Measurements from ENCODE around the gene EHD4. TPM values are rescaled to one million over a fixed set of nuclear protein-coding genes. Genes with fewer than 3 reads are reported as not detected.

EHD4 gene
- total and polyA plus RNA-seq, 9 of the 15 experiments (the other 6 are each of a cell fraction or from before 2014, with no cell fraction given), result 0.89 to 10.3 (median 6.4) TPM

- TF ChIP-seq, protein P1, sequence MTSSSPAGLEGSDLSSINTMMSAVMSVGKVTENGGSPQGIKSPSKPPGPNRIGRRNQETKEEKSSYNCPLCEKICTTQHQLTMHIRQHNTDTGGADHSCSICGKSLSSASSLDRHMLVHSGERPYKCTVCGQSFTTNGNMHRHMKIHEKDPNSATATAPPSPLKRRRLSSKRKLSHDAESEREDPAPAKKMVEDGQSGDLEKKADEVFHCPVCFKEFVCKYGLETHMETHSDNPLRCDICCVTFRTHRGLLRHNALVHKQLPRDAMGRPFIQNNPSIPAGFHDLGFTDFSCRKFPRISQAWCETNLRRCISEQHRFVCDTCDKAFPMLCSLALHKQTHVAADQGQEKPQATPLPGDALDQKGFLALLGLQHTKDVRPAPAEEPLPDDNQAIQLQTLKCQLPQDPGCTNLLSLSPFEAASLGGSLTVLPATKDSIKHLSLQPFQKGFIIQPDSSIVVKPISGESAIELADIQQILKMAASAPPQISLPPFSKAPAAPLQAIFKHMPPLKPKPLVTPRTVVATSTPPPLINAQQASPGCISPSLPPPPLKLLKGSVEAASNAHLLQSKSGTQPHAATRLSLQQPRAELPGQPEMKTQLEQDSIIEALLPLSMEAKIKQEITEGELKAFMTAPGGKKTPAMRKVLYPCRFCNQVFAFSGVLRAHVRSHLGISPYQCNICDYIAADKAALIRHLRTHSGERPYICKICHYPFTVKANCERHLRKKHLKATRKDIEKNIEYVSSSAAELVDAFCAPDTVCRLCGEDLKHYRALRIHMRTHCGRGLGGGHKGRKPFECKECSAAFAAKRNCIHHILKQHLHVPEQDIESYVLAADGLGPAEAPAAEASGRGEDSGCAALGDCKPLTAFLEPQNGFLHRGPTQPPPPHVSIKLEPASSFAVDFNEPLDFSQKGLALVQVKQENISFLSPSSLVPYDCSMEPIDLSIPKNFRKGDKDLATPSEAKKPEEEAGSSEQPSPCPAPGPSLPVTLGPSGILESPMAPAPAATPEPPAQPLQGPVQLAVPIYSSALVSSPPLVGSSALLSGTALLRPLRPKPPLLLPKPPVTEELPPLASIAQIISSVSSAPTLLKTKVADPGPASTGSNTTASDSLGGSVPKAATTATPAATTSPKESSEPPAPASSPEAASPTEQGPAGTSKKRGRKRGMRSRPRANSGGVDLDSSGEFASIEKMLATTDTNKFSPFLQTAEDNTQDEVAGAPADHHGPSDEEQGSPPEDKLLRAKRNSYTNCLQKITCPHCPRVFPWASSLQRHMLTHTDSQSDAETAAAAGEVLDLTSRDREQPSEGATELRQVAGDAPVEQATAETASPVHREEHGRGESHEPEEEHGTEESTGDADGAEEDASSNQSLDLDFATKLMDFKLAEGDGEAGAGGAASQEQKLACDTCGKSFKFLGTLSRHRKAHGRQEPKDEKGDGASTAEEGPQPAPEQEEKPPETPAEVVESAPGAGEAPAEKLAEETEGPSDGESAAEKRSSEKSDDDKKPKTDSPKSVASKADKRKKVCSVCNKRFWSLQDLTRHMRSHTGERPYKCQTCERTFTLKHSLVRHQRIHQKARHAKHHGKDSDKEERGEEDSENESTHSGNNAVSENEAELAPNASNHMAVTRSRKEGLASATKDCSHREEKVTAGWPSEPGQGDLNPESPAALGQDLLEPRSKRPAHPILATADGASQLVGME (CRISPR knock-in tag; IDR thresholded peaks at IDR 0.05), result no peak
- TF ChIP-seq FOXJ3 (CRISPR knock-in tag; IDR thresholded peaks at IDR 0.05), result no peak
- TF ChIP-seq ETS1 (conservative IDR thresholded peaks at IDR 0.05; ENCODE audit: control insufficient read depth, low read depth, low read length), result no peak
- no peak for TF ChIP-seq NR2C2 (CRISPR knock-in tag; IDR thresholded peaks at IDR 0.05)
- TF ChIP-seq NR2C2 (tag; IDR thresholded peaks at IDR 0.05), result no peak
- no peak for TF ChIP-seq ZC3H4 (CRISPR knock-in tag; IDR thresholded peaks at IDR 0.05; ENCODE audit: borderline replicate concordance)
- TF ChIP-seq ZNF253 (CRISPR knock-in tag; conservative IDR thresholded peaks at IDR 0.05), result no peak
- no peak for TF ChIP-seq NKRF (IDR thresholded peaks at IDR 0.05; ENCODE audit: borderline replicate concordance)
- no peak for TF ChIP-seq IRF2 (CRISPR knock-in tag; IDR thresholded peaks at IDR 0.05)
- no peak for TF ChIP-seq MBD2 (IDR thresholded peaks at IDR 0.05; ENCODE audit: borderline replicate concordance, low read depth)
- TF ChIP-seq ZNF3 (CRISPR knock-in tag; IDR thresholded peaks at IDR 0.05), result no peak
- TF ChIP-seq FOXA1 (IDR thresholded peaks at IDR 0.05; ENCODE audit: borderline replicate concordance), result no peak
- TF ChIP-seq NFYB (IDR thresholded peaks at IDR 0.05; ENCODE audit: extremely low read depth, insufficient read length), result no peak
- no peak for TF ChIP-seq WHSC1 (IDR thresholded peaks at IDR 0.05; ENCODE audit: low read length)
- 0 out of 2 replicates have a peak, but pooled peaks have one; percentile 37 for TF ChIP-seq CBFA2T3 (IDR thresholded peaks at IDR 0.05)
- TF ChIP-seq ZNF408 (CRISPR knock-in tag; IDR thresholded peaks at IDR 0.05; ENCODE audit: low read depth), result no peak
- no peak for TF ChIP-seq SMAD2 (IDR thresholded peaks at IDR 0.05; ENCODE audit: low read depth, low read length)
- no peak for TF ChIP-seq PTBP1 (IDR thresholded peaks at IDR 0.05; ENCODE audit: low read depth, low read length)
- peak; percentile 83 for TF ChIP-seq MAX (CRISPR knock-in tag; IDR thresholded peaks at IDR 0.05)
- no peak for TF ChIP-seq MXI1 (IDR thresholded peaks at IDR 0.05; ENCODE audit: low read depth, low read length)
Measured at GRCh38 chr15:41917767-41918430, 54.5 kb downstream of the EHD4 start (continued).

Measured in K562 (cell line).